Ishikawa (cell line): ENCODE measurements around the gene NLRC5.

Experiments
- NFIC ChIP-seq: IDR thresholded peaks from 2 replicates; pipeline ENCODE4 v1.6.1; 2012
- TF ChIP-seq, protein P1 (sequence below): IDR thresholded peaks from 2 replicates; pipeline ENCODE4 v1.6.1; 2012; ENCODE audit warnings: low read depth, mild to moderate bottlenecking

- TF ChIP-seq, protein P1, sequence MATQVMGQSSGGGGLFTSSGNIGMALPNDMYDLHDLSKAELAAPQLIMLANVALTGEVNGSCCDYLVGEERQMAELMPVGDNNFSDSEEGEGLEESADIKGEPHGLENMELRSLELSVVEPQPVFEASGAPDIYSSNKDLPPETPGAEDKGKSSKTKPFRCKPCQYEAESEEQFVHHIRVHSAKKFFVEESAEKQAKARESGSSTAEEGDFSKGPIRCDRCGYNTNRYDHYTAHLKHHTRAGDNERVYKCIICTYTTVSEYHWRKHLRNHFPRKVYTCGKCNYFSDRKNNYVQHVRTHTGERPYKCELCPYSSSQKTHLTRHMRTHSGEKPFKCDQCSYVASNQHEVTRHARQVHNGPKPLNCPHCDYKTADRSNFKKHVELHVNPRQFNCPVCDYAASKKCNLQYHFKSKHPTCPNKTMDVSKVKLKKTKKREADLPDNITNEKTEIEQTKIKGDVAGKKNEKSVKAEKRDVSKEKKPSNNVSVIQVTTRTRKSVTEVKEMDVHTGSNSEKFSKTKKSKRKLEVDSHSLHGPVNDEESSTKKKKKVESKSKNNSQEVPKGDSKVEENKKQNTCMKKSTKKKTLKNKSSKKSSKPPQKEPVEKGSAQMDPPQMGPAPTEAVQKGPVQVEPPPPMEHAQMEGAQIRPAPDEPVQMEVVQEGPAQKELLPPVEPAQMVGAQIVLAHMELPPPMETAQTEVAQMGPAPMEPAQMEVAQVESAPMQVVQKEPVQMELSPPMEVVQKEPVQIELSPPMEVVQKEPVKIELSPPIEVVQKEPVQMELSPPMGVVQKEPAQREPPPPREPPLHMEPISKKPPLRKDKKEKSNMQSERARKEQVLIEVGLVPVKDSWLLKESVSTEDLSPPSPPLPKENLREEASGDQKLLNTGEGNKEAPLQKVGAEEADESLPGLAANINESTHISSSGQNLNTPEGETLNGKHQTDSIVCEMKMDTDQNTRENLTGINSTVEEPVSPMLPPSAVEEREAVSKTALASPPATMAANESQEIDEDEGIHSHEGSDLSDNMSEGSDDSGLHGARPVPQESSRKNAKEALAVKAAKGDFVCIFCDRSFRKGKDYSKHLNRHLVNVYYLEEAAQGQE, result no peak
- no peak for TF ChIP-seq NFIC
These were observed 143.1 kb downstream of the NLRC5 start for GRCh38 chr16:57132470-57132869.
